Effector memory CD4-positive, alpha-beta T cell (primary cell): ENCODE measurements around the gene RPUSD4.
"Not testable (repeated sequence)": the region's sequence is repeated elsewhere in the genome, so short reads cannot be mapped to it uniquely, and the experiment has no call there.

ENCODE experiments used
- DNase-seq, 3 donors: peaks; one replicate each; pipeline ENCODE4 v3.0.0-alpha.2; 2020
- H3K27ac ChIP-seq: 2 replicates; pipeline ENCODE4 v1.7.0; 2013; ENCODE audit warnings: mild to moderate bottlenecking, low read length, moderate library complexity; ENCODE audit not compliant: insufficient read depth, poor library complexity, severe bottlenecking
- H3K27me3 ChIP-seq: replicated peaks from 2 replicates; pipeline ENCODE4 v1.7.0; 2013; ENCODE audit warnings: mild to moderate bottlenecking, low read length; ENCODE audit not compliant: insufficient read depth, control insufficient read depth, poor library complexity, severe bottlenecking
- H3K36me3 ChIP-seq: 2 replicates; pipeline ENCODE4 v1.7.0; 2013; ENCODE audit warnings: mild to moderate bottlenecking, low read length, moderate library complexity; ENCODE audit not compliant: control insufficient read depth, insufficient read depth
- H3K4me1 ChIP-seq: 2 replicates; pipeline ENCODE4 v1.7.0; 2013; ENCODE audit warnings: low read length, mild to moderate bottlenecking; ENCODE audit not compliant: control insufficient read depth, insufficient read depth, poor library complexity, severe bottlenecking
- H3K4me3 ChIP-seq: 2 replicates; pipeline ENCODE4 v1.7.0; 2013; ENCODE audit warnings: low read length, low read depth, mild to moderate bottlenecking; ENCODE audit not compliant: insufficient read depth, poor library complexity, severe bottlenecking
- H3K9me3 ChIP-seq: 2 replicates; pipeline ENCODE4 v1.7.0; 2013; ENCODE audit warnings: mild to moderate bottlenecking, low read length, moderate library complexity; ENCODE audit not compliant: control insufficient read depth
- total RNA-seq, 3 donors: gene quantifications; one replicate each; lab custom pipeline; 2026; lab: John Stamatoyannopoulos, UW

The RPUSD4 gene, protein sequence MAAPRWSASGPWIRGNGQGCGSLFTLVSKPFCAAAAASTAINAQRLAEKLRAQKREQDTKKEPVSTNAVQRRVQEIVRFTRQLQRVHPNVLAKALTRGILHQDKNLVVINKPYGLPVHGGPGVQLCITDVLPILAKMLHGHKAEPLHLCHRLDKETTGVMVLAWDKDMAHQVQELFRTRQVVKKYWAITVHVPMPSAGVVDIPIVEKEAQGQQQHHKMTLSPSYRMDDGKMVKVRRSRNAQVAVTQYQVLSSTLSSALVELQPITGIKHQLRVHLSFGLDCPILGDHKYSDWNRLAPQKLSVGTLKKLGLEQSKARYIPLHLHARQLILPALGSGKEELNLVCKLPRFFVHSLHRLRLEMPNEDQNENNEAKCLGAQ
- total RNA-seq, result 21.6 to 29.0 (median 27.7) reads per million in 3 donors

- H3K36me3 ChIP-seq, result peaks cover 8% of the 10 kb centered on the region
- peak within 1 kb of the TSS; percentile 83 for H3K4me3 ChIP-seq
- peak within 1 kb of the TSS; percentile 76 for H3K27ac ChIP-seq
- H3K4me1 ChIP-seq, result peaks cover 9% of the 10 kb centered on the region
- H3K9me3 ChIP-seq, result no peaks in the 10 kb centered on the region
- DNase-seq, result peak; percentile 95 to 98 (median 97)
- H3K27me3 ChIP-seq, result no peaks in the 10 kb centered on the region
Observed at GRCh38 chr11:126211236-126212088, at the start of gene RPUSD4, which contains the start of gene FAM118B. TSS of gene RPUSD4 (minus strand) at chr11:126211650. CDS start at chr11:126211638, 12 bp downstream. TSS of gene FAM118B (plus strand) at chr11:126211782. CDS start at chr11:126235002, 23,220 bp downstream.

GRCh38 chr11:126257764-126258163 lies 46.3 kb upstream of the RPUSD4 start:
- no peaks in the 10 kb centered on the region for H3K27me3 ChIP-seq
- no peak overlapping the region for H3K4me3 ChIP-seq
- no peaks in the 10 kb centered on the region for H3K9me3 ChIP-seq
- DNase-seq, result no peak
- no peaks in the 10 kb centered on the region for H3K4me1 ChIP-seq
- no peak overlapping the region for H3K27ac ChIP-seq
- peaks cover 20% of the 10 kb centered on the region for H3K36me3 ChIP-seq

- Histone ChIP-seq H3K4me3 (no peak overlapping the region), H3K36me3 (peaks cover 15% of the 10 kb centered on the region), H3K27ac (no peak overlapping the region), H3K9me3 (no peaks in the 10 kb centered on the region), H3K27me3 (no peaks in the 10 kb centered on the region), H3K4me1 (no peaks in the 10 kb centered on the region)
- no peak for DNase-seq
Observed at GRCh38 chr11:126257144-126257543, 45.7 kb upstream of the RPUSD4 start.

DNA sequence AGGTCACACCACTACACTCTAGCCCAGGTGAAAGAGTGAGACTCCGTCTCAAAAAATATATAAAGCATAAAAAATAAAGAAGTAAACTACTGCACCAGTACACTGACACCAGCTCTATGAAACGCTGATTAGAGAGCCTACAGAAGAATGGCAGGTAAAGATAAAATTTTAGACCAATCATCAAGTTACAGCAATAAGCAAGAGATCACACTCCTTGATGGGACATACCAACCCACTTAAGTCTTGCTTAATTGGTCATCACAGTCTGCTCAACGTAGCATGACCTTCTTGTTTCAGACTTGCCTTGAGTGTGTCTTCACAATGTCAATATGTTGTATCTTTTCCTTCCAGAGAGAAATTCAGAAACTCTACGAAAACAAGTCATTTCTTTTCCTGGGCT lies 44.8 kb upstream of the RPUSD4 start:
- Histone ChIP-seq H3K36me3 (peaks cover 9% of the 10 kb centered on the region), H3K9me3 (no peaks in the 10 kb centered on the region), H3K27me3 (no peaks in the 10 kb centered on the region), H3K4me1 (no peaks in the 10 kb centered on the region), H3K27ac (no peak overlapping the region), H3K4me3 (no peak overlapping the region)
- no peak for DNase-seq

DNA sequence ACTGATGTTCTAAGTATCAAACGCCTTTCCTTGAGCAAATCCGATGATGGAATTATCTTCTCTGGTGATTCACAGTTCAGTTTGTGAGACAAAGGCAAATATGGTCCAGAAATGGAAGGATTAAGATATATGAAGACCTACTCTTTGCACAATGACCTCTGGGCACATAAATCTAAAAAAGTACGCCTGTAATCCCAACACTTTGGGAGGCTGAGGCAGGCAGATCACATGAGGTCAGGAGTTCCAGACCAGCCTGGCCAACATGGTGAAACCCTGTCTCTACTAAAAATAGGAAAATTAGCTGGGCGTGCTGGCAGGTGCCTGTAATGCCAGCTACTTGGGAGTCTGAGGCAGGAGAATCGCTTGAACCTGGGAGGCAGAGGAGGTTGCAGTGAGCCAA lies 44.1 kb upstream of the RPUSD4 start:
- not testable (repeated sequence) for DNase-seq, H3K36me3 ChIP-seq, H3K4me1 ChIP-seq

DNA sequence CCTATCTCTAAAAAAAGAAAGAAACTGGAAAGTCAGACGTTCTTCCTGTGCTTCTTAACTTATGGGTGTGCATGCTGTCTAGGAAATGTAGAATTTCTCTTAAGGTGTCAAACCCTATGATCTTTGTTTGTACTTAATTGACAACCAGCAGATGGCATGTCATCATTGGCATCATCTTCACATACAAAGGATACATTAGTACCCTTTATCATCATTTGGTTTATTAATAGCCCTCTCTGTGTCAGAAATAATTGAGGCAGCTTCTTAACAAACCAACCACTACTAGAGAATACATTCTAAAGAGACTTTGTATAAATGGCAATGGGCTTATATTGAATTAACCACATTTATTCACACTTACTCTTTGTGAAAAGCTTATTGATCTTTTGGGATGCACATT lies 43.4 kb upstream of the RPUSD4 start:
- Histone ChIP-seq H3K9me3 (no peaks in the 10 kb centered on the region), H3K4me3 (no peak overlapping the region), H3K27ac (no peak overlapping the region), H3K27me3 (no peaks in the 10 kb centered on the region), H3K36me3 (no peaks in the 10 kb centered on the region), H3K4me1 (no peaks in the 10 kb centered on the region)
- DNase-seq, result no peak

More for the DNA sequence above, 44.1 kb upstream of the RPUSD4 start:
- not testable (repeated sequence) for H3K27me3 ChIP-seq, H3K9me3 ChIP-seq, H3K4me3 ChIP-seq, H3K27ac ChIP-seq

DNA sequence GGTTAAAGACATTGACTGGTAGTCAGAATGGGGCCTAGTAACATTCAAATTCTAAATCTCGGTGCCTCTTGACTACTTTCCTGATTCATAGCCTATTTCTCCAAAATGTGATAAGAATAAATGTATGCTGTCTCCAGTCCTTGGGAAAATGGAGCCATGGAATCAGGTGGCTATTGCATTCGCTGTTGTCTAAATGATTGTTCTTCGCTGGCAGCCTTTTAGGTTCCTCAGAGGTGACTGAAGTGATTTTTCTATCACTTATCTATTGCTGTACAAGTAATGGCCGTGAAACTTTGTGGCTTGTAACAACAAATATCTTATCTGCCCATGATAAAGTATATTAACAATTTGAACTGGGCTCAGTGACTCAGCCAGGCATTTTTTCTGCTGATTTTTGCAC lies 41.8 kb upstream of the RPUSD4 start:
- Histone ChIP-seq H3K27ac (no peak overlapping the region), H3K36me3 (no peaks in the 10 kb centered on the region), H3K4me3 (no peak overlapping the region), H3K4me1 (no peaks in the 10 kb centered on the region), H3K27me3 (no peaks in the 10 kb centered on the region), H3K9me3 (no peaks in the 10 kb centered on the region)
- DNase-seq, result no peak

GRCh38 chr11:126246636-126247035 lies 35.2 kb upstream of the RPUSD4 start:
- no peaks in the 10 kb centered on the region for H3K36me3 ChIP-seq
- no peak overlapping the region for H3K4me3 ChIP-seq
- H3K27me3 ChIP-seq, result no peaks in the 10 kb centered on the region
- H3K9me3 ChIP-seq, result no peaks in the 10 kb centered on the region
- DNase-seq, result no peak
- no peak overlapping the region for H3K27ac ChIP-seq
- H3K4me1 ChIP-seq, result no peaks in the 10 kb centered on the region

GRCh38 chr11:126233391-126233790 lies 21.9 kb upstream of the RPUSD4 start:
- Histone ChIP-seq H3K36me3 (no peaks in the 10 kb centered on the region), H3K27ac (no peak overlapping the region), H3K9me3 (no peaks in the 10 kb centered on the region), H3K27me3 (no peaks in the 10 kb centered on the region), H3K4me3 (no peak overlapping the region), H3K4me1 (no peaks in the 10 kb centered on the region)
- DNase-seq, result no peak

- no peak for DNase-seq
- no peaks in the 10 kb centered on the region for H3K9me3 ChIP-seq
Observed at GRCh38 chr11:126232683-126233082, 21.2 kb upstream of the RPUSD4 start.

More at GRCh38 chr11:126232683-126233082, 21.2 kb upstream of the RPUSD4 start:
- no peaks in the 10 kb centered on the region for H3K4me1 ChIP-seq
- no peaks in the 10 kb centered on the region for H3K36me3 ChIP-seq
- no peak overlapping the region for H3K27ac ChIP-seq
- H3K27me3 ChIP-seq, result no peaks in the 10 kb centered on the region
- no peak overlapping the region for H3K4me3 ChIP-seq
